ENCODE measurements around the gene SPRING1.
A peak's percentile ranks its signal among the peaks of the same experiment; 100 is the strongest.

Gene SPRING1

GRCh38 chr12:116707751-116708150 is 30.1 kb downstream of the SPRING1 start:
- DNase-seq = no peak

GRCh38 chr12:116703214-116703795 is 34.6 kb downstream of the SPRING1 start:
- peak; percentile 66 for DNase-seq

GRCh38 chr12:116701432-116701831 is 36.4 kb downstream of the SPRING1 start:
- DNase-seq = no peak

- no peak for DNase-seq
These were observed 37.8 kb downstream of the SPRING1 start for GRCh38 chr12:116700066-116700465.

GRCh38 chr12:116698554-116699075 is 39.3 kb downstream of the SPRING1 start:
- DNase-seq = no peak

GRCh38 chr12:116698116-116698515 is 39.8 kb downstream of the SPRING1 start:
- DNase-seq = no peak

- no peak for DNase-seq
These were observed 40.2 kb downstream of the SPRING1 start for GRCh38 chr12:116697716-116698115.

- DNase-seq = no peak
These were observed 40.6 kb downstream of the SPRING1 start for GRCh38 chr12:116697305-116697704.

- no peak for DNase-seq
These were observed 42.5 kb downstream of the SPRING1 start for GRCh38 chr12:116695464-116695725.

GRCh38 chr12:116694653-116695463 is 43.0 kb downstream of the SPRING1 start:
- DNase-seq = no peak

- DNase-seq = no peak
These were observed 44.3 kb downstream of the SPRING1 start for GRCh38 chr12:116693286-116694227.

GRCh38 chr12:116692605-116693004 is 45.3 kb downstream of the SPRING1 start:
- DNase-seq = no peak

- DNase-seq = no peak
These were observed 46.2 kb downstream of the SPRING1 start for GRCh38 chr12:116691636-116692035.

GRCh38 chr12:116691205-116691604 is 46.7 kb downstream of the SPRING1 start:
- DNase-seq = no peak

GRCh38 chr12:116689979-116690744 is 47.7 kb downstream of the SPRING1 start:
- no peak for DNase-seq

GRCh38 chr12:116689521-116689920 is 48.3 kb downstream of the SPRING1 start:
- no peak for DNase-seq
